HG02981 (cell line): ENCODE data around the gene GTSE1.

Experiments used
- ATAC-seq: cut with Tn5 transposase; IDR thresholded peaks from one replicate; pipeline ENCODE4 v1.9.1; 2021; ENCODE audit warnings: mild to moderate bottlenecking, moderate library complexity; ENCODE audit not compliant: unreplicated experiment

Gene GTSE1

GRCh38 chr22:46376111-46376510, 79.4 kb downstream of the GTSE1 start:
- ATAC-seq: no peak

GRCh38 chr22:46376908-46377524, 80.3 kb downstream of the GTSE1 start:
- ATAC-seq: no peak

- ATAC-seq: no peak
These were observed 81.1 kb downstream of the GTSE1 start for GRCh38 chr22:46377525-46378425.

GRCh38 chr22:46378426-46379065, 81.9 kb downstream of the GTSE1 start:
- ATAC-seq: no peak

- no peak for ATAC-seq
These were observed 82.6 kb downstream of the GTSE1 start for GRCh38 chr22:46379066-46379930.

GRCh38 chr22:46380069-46380468, 83.4 kb downstream of the GTSE1 start:
- no peak for ATAC-seq
